BLaER1 treated with 17β-estradiol and CSF1 and Interleukin-3, amounts not matched to agents 10 nM and 100 nM (cell line): ENCODE measurements around the gene RBFOX2.
A peak's percentile ranks its signal among the peaks of the same experiment; 100 is the strongest.
"Not testable (repeated sequence)": the region's sequence is repeated elsewhere in the genome, so short reads cannot be mapped to it uniquely, and the experiment has no call there.

ENCODE experiments used
- H3K27ac ChIP-seq, 11 experiments: shearing (Covaris generic); formaldehyde crosslinking; 2 replicates each; pipeline ENCODE4 v1.8.1; 2022
- H3K27me3 ChIP-seq, 11 experiments: shearing (Covaris generic); formaldehyde crosslinking; 2 replicates each; pipeline ENCODE4 v1.8.1; 2022
- H3K36me3 ChIP-seq, 11 experiments: shearing (Covaris generic); formaldehyde crosslinking; 2 replicates each; pipeline ENCODE4 v1.8.1; 2022
- H3K4me1 ChIP-seq, 10 experiments: shearing (Covaris generic); formaldehyde crosslinking; 2 replicates each; pipeline ENCODE4 v1.8.1; 2022
- H3K4me2 ChIP-seq, 11 experiments: shearing (Covaris generic); formaldehyde crosslinking; 2 replicates each; pipeline ENCODE4 v1.8.1; 2022
- H3K4me3 ChIP-seq, 10 experiments: shearing (Covaris generic); formaldehyde crosslinking; 2 replicates each; pipeline ENCODE4 v1.8.1; 2022
- H3K9ac ChIP-seq, 11 experiments: shearing (Covaris generic); formaldehyde crosslinking; 2 replicates each; pipeline ENCODE4 v1.8.1; 2022
- H3K9me3 ChIP-seq, 11 experiments: shearing (Covaris generic); formaldehyde crosslinking; replicated peaks in 1 of 11; 2 replicates each; pipeline ENCODE4 v1.8.1; 2022
- H4K20me1 ChIP-seq, 11 experiments: shearing (Covaris generic); formaldehyde crosslinking; 2 replicates each; pipeline ENCODE4 v1.8.1; 2022
- Cebpa-rat ChIP-seq, 11 experiments: shearing (Covaris generic); IDR thresholded peaks; 2 replicates each; pipeline ENCODE4 v1.8.1; 2022

RBFOX2 gene

GRCh38 chr22:36028646-36029405, at the start of gene RBFOX2:
Gene RBFOX2 (minus strand): TSS chr22:36028824. CDS start chr22:36028425, 399 bp downstream.
- peak within 1 kb of the TSS; percentile 70 to 92 (median 78) for H3K4me3 ChIP-seq
- H4K20me1 ChIP-seq = peaks cover 0 to 24% (median 8%) of the 10 kb centered on the region in 11 experiments; a peak in 8 of 22 replicates
- TF ChIP-seq Cebpa-rat (IDR thresholded peaks at IDR 0.05) = no peak
- peaks cover 0 to 41% (median 31%) of the 10 kb centered on the region in 11 experiments; a peak in 21 of 22 replicates for H3K27me3 ChIP-seq
- H3K27ac ChIP-seq = peak within 1 kb of the TSS in 10 of 11 experiments; percentile 43 to 66 (median 54); a peak in 20 of 22 replicates
- no peaks in the 10 kb centered on the region for H3K9me3 ChIP-seq
- peak within 1 kb of the TSS; percentile 93 to 98 (median 96) for H3K4me2 ChIP-seq
- no peaks in the 10 kb centered on the region for H3K36me3 ChIP-seq
- peak within 1 kb of the TSS; percentile 70 to 84 (median 80) for H3K9ac ChIP-seq
- H3K4me1 ChIP-seq = peaks cover 26 to 36% (median 31%) of the 10 kb centered on the region in 10 experiments; a peak in 19 of 20 replicates

- H3K36me3 ChIP-seq = no peaks in the 10 kb centered on the region
- H3K9me3 ChIP-seq = peaks cover 0 to 13% (median 6%) of the 10 kb centered on the region in 11 experiments; a peak in 11 of 22 replicates
- H4K20me1 ChIP-seq = peaks cover 0 to 6% (median 0%) of the 10 kb centered on the region in 11 experiments; a peak in 2 of 22 replicates
- TF ChIP-seq Cebpa-rat (IDR thresholded peaks at IDR 0.05) = no peak
- no peak overlapping the region for H3K27ac ChIP-seq
- no peak overlapping the region for H3K4me2 ChIP-seq
- peaks cover 0 to 6% (median 0%) of the 10 kb centered on the region in 10 experiments; a peak in 4 of 20 replicates for H3K4me1 ChIP-seq
- H3K4me3 ChIP-seq = no peak overlapping the region
- H3K27me3 ChIP-seq = peaks cover 0 to 35% (median 0%) of the 10 kb centered on the region in 11 experiments; a peak in 5 of 22 replicates
- no peak overlapping the region for H3K9ac ChIP-seq
Observed at GRCh38 chr22:36077271-36077670, 48.6 kb upstream of the RBFOX2 start.

GRCh38 chr22:36075724-36076123, 47.1 kb upstream of the RBFOX2 start:
- Histone ChIP-seq H3K4me2 (no peak overlapping the region), H4K20me1 (peaks cover 0 to 6% (median 0%) of the 10 kb centered on the region in 11 experiments; a peak in 2 of 22 replicates), H3K27ac (no peak overlapping the region), H3K36me3 (no peaks in the 10 kb centered on the region), H3K9me3 (peaks cover 0 to 13% (median 6%) of the 10 kb centered on the region in 11 experiments; a peak in 11 of 22 replicates), H3K4me1 (peaks cover 0 to 6% (median 0%) of the 10 kb centered on the region in 10 experiments; a peak in 4 of 20 replicates), H3K4me3 (no peak overlapping the region), H3K9ac (no peak overlapping the region), H3K27me3 (peaks cover 0 to 50% (median 0%) of the 10 kb centered on the region in 11 experiments; a peak in 6 of 22 replicates)
- TF ChIP-seq Cebpa-rat (IDR thresholded peaks at IDR 0.05) = no peak

GRCh38 chr22:36075230-36075629, 46.6 kb upstream of the RBFOX2 start:
- Histone ChIP-seq H4K20me1 (peaks cover 0 to 6% (median 0%) of the 10 kb centered on the region in 11 experiments; a peak in 2 of 22 replicates), H3K4me2 (no peak overlapping the region), H3K9me3 (peaks cover 0 to 16% (median 6%) of the 10 kb centered on the region in 11 experiments; a peak in 12 of 22 replicates), H3K27me3 (peaks cover 0 to 50% (median 0%) of the 10 kb centered on the region in 11 experiments; a peak in 6 of 22 replicates), H3K9ac (no peak overlapping the region), H3K4me3 (no peak overlapping the region), H3K27ac (no peak overlapping the region), H3K4me1 (peaks cover 0 to 6% (median 0%) of the 10 kb centered on the region in 10 experiments; a peak in 4 of 20 replicates), H3K36me3 (no peaks in the 10 kb centered on the region)
- no peak for TF ChIP-seq Cebpa-rat (IDR thresholded peaks at IDR 0.05)

- Histone ChIP-seq H4K20me1 (peaks cover 0 to 11% (median 0%) of the 10 kb centered on the region in 11 experiments; a peak in 2 of 22 replicates), H3K4me2 (peak overlapping the region in 2 of 11 experiments; percentile 6 to 15; a peak in 1 of 22 replicates), H3K9me3 (peaks cover 0 to 16% (median 6%) of the 10 kb centered on the region in 11 experiments; a peak in 12 of 22 replicates), H3K4me1 (peaks cover 0 to 6% (median 0%) of the 10 kb centered on the region in 10 experiments; a peak in 4 of 20 replicates), H3K36me3 (no peaks in the 10 kb centered on the region), H3K4me3 (no peak overlapping the region), H3K27ac (no peak overlapping the region), H3K9ac (no peak overlapping the region), H3K27me3 (peaks cover 0 to 46% (median 0%) of the 10 kb centered on the region in 11 experiments; a peak in 6 of 22 replicates)
- TF ChIP-seq Cebpa-rat (IDR thresholded peaks at IDR 0.05) = no peak
Observed at GRCh38 chr22:36073476-36073875, 44.9 kb upstream of the RBFOX2 start.

GRCh38 chr22:36070645-36071044, 42.0 kb upstream of the RBFOX2 start:
- not testable (repeated sequence) for H3K4me2 ChIP-seq, H3K4me3 ChIP-seq, H3K9ac ChIP-seq, H3K27ac ChIP-seq, H3K9me3 ChIP-seq, H3K36me3 ChIP-seq
- Histone ChIP-seq H4K20me1 (peaks cover 0 to 11% (median 0%) of the 10 kb centered on the region in 11 experiments; a peak in 2 of 22 replicates), H3K4me1 (peaks cover 0 to 15% (median 8%) of the 10 kb centered on the region in 10 experiments; a peak in 14 of 20 replicates), H3K27me3 (peaks cover 0 to 32% (median 0%) of the 10 kb centered on the region in 11 experiments; a peak in 5 of 22 replicates)

- Histone ChIP-seq H3K9me3 (peaks cover 0 to 7% (median 0%) of the 10 kb centered on the region in 11 experiments; a peak in 2 of 22 replicates), H3K9ac (no peak overlapping the region), H4K20me1 (peaks cover 0 to 11% (median 0%) of the 10 kb centered on the region in 11 experiments; a peak in 2 of 22 replicates), H3K4me3 (no peak overlapping the region), H3K36me3 (no peaks in the 10 kb centered on the region), H3K4me1 (peaks cover 0 to 18% (median 11%) of the 10 kb centered on the region in 10 experiments; a peak in 14 of 20 replicates), H3K27ac (no peak overlapping the region), H3K27me3 (peaks cover 0 to 19% (median 0%) of the 10 kb centered on the region in 11 experiments; a peak in 2 of 22 replicates), H3K4me2 (no peak overlapping the region)
- no peak for TF ChIP-seq Cebpa-rat (IDR thresholded peaks at IDR 0.05)
Observed at GRCh38 chr22:36069368-36069767, 40.7 kb upstream of the RBFOX2 start.

- H3K27me3 ChIP-seq = peaks cover 0 to 16% (median 0%) of the 10 kb centered on the region in 11 experiments; a peak in 2 of 22 replicates
- peaks cover 0 to 11% (median 0%) of the 10 kb centered on the region in 11 experiments; a peak in 2 of 22 replicates for H4K20me1 ChIP-seq
Observed at GRCh38 chr22:36068776-36069344, 40.2 kb upstream of the RBFOX2 start.

More at GRCh38 chr22:36068776-36069344, 40.2 kb upstream of the RBFOX2 start:
- H3K36me3 ChIP-seq = no peaks in the 10 kb centered on the region
- H3K4me2 ChIP-seq = no peak overlapping the region
- TF ChIP-seq Cebpa-rat (IDR thresholded peaks at IDR 0.05) = no peak
- peaks cover 0 to 7% (median 0%) of the 10 kb centered on the region in 11 experiments; a peak in 2 of 22 replicates for H3K9me3 ChIP-seq
- H3K4me1 ChIP-seq = peaks cover 0 to 18% (median 11%) of the 10 kb centered on the region in 10 experiments; a peak in 14 of 20 replicates
- H3K9ac ChIP-seq = no peak overlapping the region
- H3K4me3 ChIP-seq = no peak overlapping the region
- H3K27ac ChIP-seq = no peak overlapping the region
